RWPE1 (cell line): Measurements from ENCODE around the gene MPC1.
"Not testable (repeated sequence)": the region's sequence is repeated elsewhere in the genome, so short reads cannot be mapped to it uniquely, and the experiment has no call there.

Source experiments
- CTCF ChIA-PET: fragments of 350-600 bp; sonication (Branson Sonifier 250); formaldehyde crosslinking; extraction: SDS; loops from one replicate; lab custom pipeline; 2021; lab: Yijun Ruan, JAX
- POLR2A ChIA-PET: fragments of 400-600 bp; formaldehyde crosslinking; extraction: SDS; loops from one replicate; lab custom pipeline; 2020; ENCODE audit warnings: antibody characterized with exemption; ENCODE audit not compliant: low non-redundant PET; lab: Yijun Ruan, JAX
- DNase-seq: peaks from one replicate; pipeline ENCODE4 v3.0.0; 2012; ENCODE audit warnings: low spot score
- H3K27ac ChIP-seq: fragments of 450-650 bp; 2 replicates; pipeline ENCODE4 v1.5.1; 2017
- CTCF ChIP-seq: fragments of 450-650 bp; conservative IDR thresholded peaks from 2 replicates; pipeline ENCODE4 v1.5.1; 2017; ENCODE audit warnings: low read depth, mild to moderate bottlenecking

Gene MPC1

GRCh38 chr6:166383802-166384363 is 1.1 kb upstream of the MPC1 start:
- POLR2A ChIA-PET, DNase-seq: not testable (repeated sequence)
- CTCF ChIA-PET, result interaction anchor here (0.7 to 1.0 kb wide), 3 partner anchors 15 to 1086 kb away, joined by 3 to 5 read pairs (median 3); no protein-coding TSS in a partner anchor
- H3K27ac ChIP-seq, result peak overlapping the region; percentile 93
- peak; percentile 26; the same call in 1 of the 2 replicates for TF ChIP-seq CTCF

- ChIA-PET POLR2A (no interaction called here), CTCF (no interaction called here)
- TF ChIP-seq CTCF, result no peak
- H3K27ac ChIP-seq, result peak overlapping the region; percentile 93
- DNase-seq, result no peak
These were observed 224 bp downstream of the MPC1 start for GRCh38 chr6:166382500-166382932.

GRCh38 chr6:166381733-166382499 is 824 bp downstream of the MPC1 start:
- CTCF ChIA-PET, result interaction anchor here (0.7 to 1.7 kb wide), 9 partner anchors 22 to 1048 kb away, joined by 3 to 14 read pairs (median 4); no protein-coding TSS in a partner anchor

GRCh38 chr6:166381381-166381732 is 1.4 kb downstream of the MPC1 start:
- CTCF ChIA-PET, result interaction anchor here (0.7 to 1.7 kb wide), 10 partner anchors 21 to 1049 kb away, joined by 3 to 14 read pairs (median 4); no protein-coding TSS in a partner anchor
- POLR2A ChIA-PET, result interaction anchor here (0.7 kb wide), 1 partner anchor 54 kb away, joined by 5 read pairs; no protein-coding TSS in a partner anchor
- DNase-seq, result no peak
- TF ChIP-seq CTCF, result no peak
- H3K27ac ChIP-seq, result peak overlapping the region; percentile 93; the same call in 1 of the 2 replicates

More at GRCh38 chr6:166381733-166382499, 824 bp downstream of the MPC1 start:
- DNase-seq, result peak; percentile 80
- H3K27ac ChIP-seq, result peak overlapping the region; percentile 93
- POLR2A ChIA-PET, result no interaction called here
- TF ChIP-seq CTCF, result peak; percentile 94

- no peak overlapping the region for H3K27ac ChIP-seq
- ChIA-PET POLR2A (no interaction called here), CTCF (interaction anchor here (1.7 to 2.4 kb wide), 2 partner anchors 13 to 21 kb away, joined by 5 to 6 read pairs; no protein-coding TSS in a partner anchor)
- no peak for TF ChIP-seq CTCF
- no peak for DNase-seq
These were observed 2.9 kb downstream of the MPC1 start for GRCh38 chr6:166379800-166380199.

- CTCF ChIA-PET, result interaction anchor here (0.6 to 2.4 kb wide), 3 partner anchors 14 to 22 kb away, joined by 3 to 6 read pairs (median 5); no protein-coding TSS in a partner anchor
- no peak for DNase-seq
- POLR2A ChIA-PET, result no interaction called here
- no peak overlapping the region for H3K27ac ChIP-seq
- TF ChIP-seq CTCF, result no peak
These were observed 3.6 kb downstream of the MPC1 start for GRCh38 chr6:166379103-166379586.
